GM23338 (cell line): Measurements from ENCODE around the gene PEAR1. TPM values are rescaled to one million over a fixed set of nuclear protein-coding genes. Genes with fewer than 3 reads are reported as not detected.

Experiments
- ATAC-seq: fragments of 200-7000 bp; cut with Tn5 transposase; 3 replicates; pipeline ENCODE4 v1.9.1; 2020
- DNase-seq: peaks from one replicate; pipeline ENCODE4 v3.0.0-alpha.2; 2015; ENCODE audit warnings: low spot score
- H2AFZ ChIP-seq: fragments of 200-600 bp; sonication (generic); 2 replicates; pipeline ENCODE4 v1.8.0; 2016; ENCODE audit warnings: antibody characterized with exemption, mild to moderate bottlenecking, moderate library complexity
- H3F3A ChIP-seq: fragments of 200-600 bp; sonication (generic); replicated peaks from 2 replicates; pipeline ENCODE4 v1.8.0; 2017; ENCODE audit warnings: antibody characterized with exemption, mixed run types, low read depth
- H3K27ac ChIP-seq: fragments of 200-600 bp; sonication (generic); 2 replicates; pipeline ENCODE4 v1.6.1; 2016; ENCODE audit warnings: low read depth
- H3K27me3 ChIP-seq: fragments of 200-600 bp; sonication (generic); 2 replicates; pipeline ENCODE4 v1.8.0; 2016; ENCODE audit warnings: mild to moderate bottlenecking, mixed run types, moderate library complexity; ENCODE audit not compliant: insufficient read depth
- H3K36me3 ChIP-seq: fragments of 200-600 bp; sonication (generic); 2 replicates; pipeline ENCODE4 v1.8.0; 2016; ENCODE audit warnings: mild to moderate bottlenecking; ENCODE audit not compliant: insufficient read depth
- H3K4me1 ChIP-seq: fragments of 200-600 bp; sonication (generic); 2 replicates; pipeline ENCODE4 v1.8.0; 2016; ENCODE audit warnings: mild to moderate bottlenecking, moderate library complexity; ENCODE audit not compliant: insufficient read depth
- H3K4me2 ChIP-seq: fragments of 200-600 bp; sonication (generic); 2 replicates; pipeline ENCODE4 v1.7.1; 2017; ENCODE audit warnings: mixed run types
- H3K4me3 ChIP-seq: fragments of 200-600 bp; sonication (generic); 2 replicates; pipeline ENCODE4 v1.6.1; 2016; ENCODE audit warnings: mixed run types
- H3K79me2 ChIP-seq: fragments of 200-600 bp; sonication (generic); replicated peaks from 2 replicates; pipeline ENCODE4 v1.8.0; 2017; ENCODE audit warnings: mild to moderate bottlenecking; ENCODE audit not compliant: insufficient read depth
- H3K9me2 ChIP-seq: fragments of 200-600 bp; sonication (generic); 2 replicates; pipeline ENCODE4 v1.8.0; 2017; ENCODE audit not compliant: insufficient read depth
- H4K20me1 ChIP-seq: fragments of 200-600 bp; sonication (generic); replicated peaks from 2 replicates; pipeline ENCODE4 v1.8.0; 2017; ENCODE audit warnings: mild to moderate bottlenecking; ENCODE audit not compliant: insufficient read depth
- H3K27ac Mint-ChIP-seq: 2 replicates; pipeline ENCODE4 v1.8.0; 2020; ENCODE audit warnings: inconsistent platforms, mild to moderate bottlenecking, moderate library complexity, mixed read lengths
- H3K27me3 Mint-ChIP-seq: 3 replicates; pipeline ENCODE4 v1.8.0; 2022; ENCODE audit warnings: low read depth, mild to moderate bottlenecking, moderate library complexity, mixed read lengths, inconsistent platforms; ENCODE audit not compliant: insufficient read depth, poor library complexity
- H3K36me3 Mint-ChIP-seq: 3 replicates; pipeline ENCODE4 v1.8.0; 2021; ENCODE audit warnings: low read depth, mild to moderate bottlenecking, inconsistent platforms, moderate library complexity, mixed read lengths
- H3K4me1 Mint-ChIP-seq: 3 replicates; pipeline ENCODE4 v1.8.0; 2020; ENCODE audit warnings: mild to moderate bottlenecking, inconsistent platforms, mixed read lengths
- H3K4me3 Mint-ChIP-seq: 3 replicates; pipeline ENCODE4 v1.8.0; 2021; ENCODE audit warnings: moderate library complexity, mild to moderate bottlenecking, inconsistent platforms, mixed read lengths
- H3K9me3 Mint-ChIP-seq: 3 replicates; pipeline ENCODE4 v1.8.0; 2020; ENCODE audit warnings: moderate library complexity, mild to moderate bottlenecking, inconsistent platforms, mixed read lengths
- CREB1 ChIP-seq: fragments of 250-450 bp; sonication (Bioruptor Pico); IDR thresholded peaks from 2 replicates; pipeline ENCODE4 v1.5.0; 2020; ENCODE audit warnings: low read depth, mild to moderate bottlenecking, moderate library complexity
- EZH2 ChIP-seq: fragments of 200-600 bp; sonication (generic); IDR thresholded peaks from one replicate; pipeline ENCODE4 v1.8.0; 2017; ENCODE audit warnings: antibody characterized with exemption, mild to moderate bottlenecking, low read depth; ENCODE audit not compliant: unreplicated experiment
- NANOG ChIP-seq: IDR thresholded peaks from 2 replicates; pipeline ENCODE4 v1.6.1; 2016; ENCODE audit warnings: antibody characterized with exemption, borderline replicate concordance
- STAT1 ChIP-seq: IDR thresholded peaks from one replicate; pipeline ENCODE4 v1.6.1; 2016; ENCODE audit warnings: antibody characterized with exemption; ENCODE audit not compliant: unreplicated experiment
- ZNF114 ChIP-seq: fragments of 250-450 bp; sonication (Bioruptor Pico); IDR thresholded peaks from 2 replicates; pipeline ENCODE4 v1.5.0; 2020; ENCODE audit warnings: mild to moderate bottlenecking, moderate library complexity
- polyA plus RNA-seq: library from polyadenylated mRNA; unstranded; fragments of >200 nt; fragmentation: Nextera tagmentation; extraction: Ambion mirVana; gene quantifications from 2 replicates; pipeline ENCODE4 v1.2.1, GENCODE V29; 2016
- total RNA-seq: library from RNA; depleted of rRNA; stranded (reverse); fragments of >200 nt; shearing (Covaris generic); gene quantifications from 2 replicates; pipeline ENCODE4 v1.2.3, GENCODE V29; 2014
- TF ChIP-seq, protein P1 (sequence below): fragments of 250-450 bp; sonication (Bioruptor Pico); IDR thresholded peaks from 2 replicates; pipeline ENCODE4 v1.5.0; 2020; ENCODE audit warnings: mild to moderate bottlenecking, moderate library complexity

Gene PEAR1
- total and polyA plus RNA-seq, 2 experiments from 2014 or later = 0.28 to 0.47 TPM

DNA sequence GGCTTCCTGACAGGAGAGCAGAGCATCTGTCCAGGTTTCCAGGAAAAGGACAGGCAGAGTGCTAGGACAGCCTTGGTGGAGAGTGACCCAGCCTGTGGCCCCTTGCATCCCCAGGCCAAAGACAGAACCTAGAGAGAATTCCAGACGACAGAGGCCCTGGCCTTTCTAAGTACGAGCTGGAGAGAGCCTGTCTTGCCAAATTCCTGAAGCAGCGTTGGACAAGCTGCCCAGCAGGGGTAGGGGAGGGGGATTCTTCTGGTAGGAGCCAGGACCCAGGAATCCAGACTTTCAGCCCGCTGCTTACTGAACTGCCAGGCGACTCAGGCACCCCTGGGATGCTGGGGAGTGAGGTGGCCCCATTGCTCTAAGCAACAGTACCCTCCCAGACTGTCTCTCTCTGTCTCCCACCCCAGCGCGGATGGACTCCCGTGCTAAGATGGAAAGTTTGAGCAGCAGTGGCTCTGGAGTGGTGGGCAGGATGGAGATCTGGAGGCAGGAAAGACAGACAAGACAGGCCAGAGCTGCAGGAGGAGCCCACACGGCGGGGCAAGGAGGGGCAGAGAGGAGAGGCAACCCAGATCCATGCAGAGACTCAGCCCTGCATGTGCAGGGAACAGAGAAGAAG lies 8.8 kb upstream of the PEAR1 start (continued):
- TF ChIP-seq, protein P1, sequence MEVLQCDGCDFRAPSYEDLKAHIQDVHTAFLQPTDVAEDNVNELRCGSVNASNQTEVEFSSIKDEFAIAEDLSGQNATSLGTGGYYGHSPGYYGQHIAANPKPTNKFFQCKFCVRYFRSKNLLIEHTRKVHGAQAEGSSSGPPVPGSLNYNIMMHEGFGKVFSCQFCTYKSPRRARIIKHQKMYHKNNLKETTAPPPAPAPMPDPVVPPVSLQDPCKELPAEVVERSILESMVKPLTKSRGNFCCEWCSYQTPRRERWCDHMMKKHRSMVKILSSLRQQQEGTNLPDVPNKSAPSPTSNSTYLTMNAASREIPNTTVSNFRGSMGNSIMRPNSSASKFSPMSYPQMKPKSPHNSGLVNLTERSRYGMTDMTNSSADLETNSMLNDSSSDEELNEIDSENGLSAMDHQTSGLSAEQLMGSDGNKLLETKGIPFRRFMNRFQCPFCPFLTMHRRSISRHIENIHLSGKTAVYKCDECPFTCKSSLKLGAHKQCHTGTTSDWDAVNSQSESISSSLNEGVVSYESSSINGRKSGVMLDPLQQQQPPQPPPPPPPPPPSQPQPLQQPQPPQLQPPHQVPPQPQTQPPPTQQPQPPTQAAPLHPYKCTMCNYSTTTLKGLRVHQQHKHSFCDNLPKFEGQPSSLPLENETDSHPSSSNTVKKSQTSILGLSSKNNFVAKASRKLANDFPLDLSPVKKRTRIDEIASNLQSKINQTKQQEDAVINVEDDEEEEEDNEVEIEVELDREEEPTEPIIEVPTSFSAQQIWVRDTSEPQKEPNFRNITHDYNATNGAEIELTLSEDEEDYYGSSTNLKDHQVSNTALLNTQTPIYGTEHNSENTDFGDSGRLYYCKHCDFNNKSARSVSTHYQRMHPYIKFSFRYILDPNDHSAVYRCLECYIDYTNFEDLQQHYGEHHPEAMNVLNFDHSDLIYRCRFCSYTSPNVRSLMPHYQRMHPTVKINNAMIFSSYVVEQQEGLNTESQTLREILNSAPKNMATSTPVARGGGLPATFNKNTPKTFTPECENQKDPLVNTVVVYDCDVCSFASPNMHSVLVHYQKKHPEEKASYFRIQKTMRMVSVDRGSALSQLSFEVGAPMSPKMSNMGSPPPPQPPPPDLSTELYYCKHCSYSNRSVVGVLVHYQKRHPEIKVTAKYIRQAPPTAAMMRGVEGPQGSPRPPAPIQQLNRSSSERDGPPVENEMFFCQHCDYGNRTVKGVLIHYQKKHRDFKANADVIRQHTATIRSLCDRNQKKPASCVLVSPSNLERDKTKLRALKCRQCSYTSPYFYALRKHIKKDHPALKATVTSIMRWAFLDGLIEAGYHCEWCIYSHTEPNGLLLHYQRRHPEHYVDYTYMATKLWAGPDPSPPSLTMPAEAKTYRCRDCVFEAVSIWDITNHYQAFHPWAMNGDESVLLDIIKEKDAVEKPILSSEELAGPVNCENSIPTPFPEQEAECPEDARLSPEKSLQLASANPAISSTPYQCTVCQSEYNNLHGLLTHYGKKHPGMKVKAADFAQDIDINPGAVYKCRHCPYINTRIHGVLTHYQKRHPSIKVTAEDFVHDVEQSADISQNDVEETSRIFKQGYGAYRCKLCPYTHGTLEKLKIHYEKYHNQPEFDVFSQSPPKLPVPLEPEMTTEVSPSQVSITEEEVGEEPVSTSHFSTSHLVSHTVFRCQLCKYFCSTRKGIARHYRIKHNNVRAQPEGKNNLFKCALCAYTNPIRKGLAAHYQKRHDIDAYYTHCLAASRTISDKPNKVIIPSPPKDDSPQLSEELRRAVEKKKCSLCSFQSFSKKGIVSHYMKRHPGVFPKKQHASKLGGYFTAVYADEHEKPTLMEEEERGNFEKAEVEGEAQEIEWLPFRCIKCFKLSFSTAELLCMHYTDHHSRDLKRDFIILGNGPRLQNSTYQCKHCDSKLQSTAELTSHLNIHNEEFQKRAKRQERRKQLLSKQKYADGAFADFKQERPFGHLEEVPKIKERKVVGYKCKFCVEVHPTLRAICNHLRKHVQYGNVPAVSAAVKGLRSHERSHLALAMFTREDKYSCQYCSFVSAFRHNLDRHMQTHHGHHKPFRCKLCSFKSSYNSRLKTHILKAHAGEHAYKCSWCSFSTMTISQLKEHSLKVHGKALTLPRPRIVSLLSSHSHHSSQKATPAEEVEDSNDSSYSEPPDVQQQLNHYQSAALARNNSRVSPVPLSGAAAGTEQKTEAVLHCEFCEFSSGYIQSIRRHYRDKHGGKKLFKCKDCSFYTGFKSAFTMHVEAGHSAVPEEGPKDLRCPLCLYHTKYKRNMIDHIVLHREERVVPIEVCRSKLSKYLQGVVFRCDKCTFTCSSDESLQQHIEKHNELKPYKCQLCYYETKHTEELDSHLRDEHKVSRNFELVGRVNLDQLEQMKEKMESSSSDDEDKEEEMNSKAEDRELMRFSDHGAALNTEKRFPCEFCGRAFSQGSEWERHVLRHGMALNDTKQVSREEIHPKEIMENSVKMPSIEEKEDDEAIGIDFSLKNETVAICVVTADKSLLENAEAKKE (CRISPR knock-in tag) = no peak
- TF ChIP-seq ZNF114 = no peak
- no peak for TF ChIP-seq STAT1

DNA sequence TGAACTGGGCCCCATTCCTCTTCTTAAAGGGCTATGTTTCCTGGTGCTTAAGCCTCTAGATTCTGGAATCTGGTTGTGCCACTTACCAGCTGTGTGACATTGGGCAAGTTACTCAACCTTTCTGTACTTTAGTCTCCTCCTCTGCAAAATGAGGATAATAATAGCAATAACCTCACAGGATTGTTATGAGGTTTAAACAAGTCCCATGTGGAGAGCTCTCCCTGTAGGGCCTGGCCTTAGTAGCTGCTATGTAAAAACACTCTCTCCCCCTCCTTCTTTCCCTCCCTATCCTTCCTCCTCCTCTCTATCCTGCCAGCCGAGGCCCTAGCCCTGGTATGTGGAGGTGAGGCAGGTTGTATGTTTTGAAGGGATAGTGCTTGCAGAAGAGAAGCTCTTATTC lies 8.2 kb upstream of the PEAR1 start:
- no peak overlapping the region for H3K4me3 Mint-ChIP-seq
- Histone ChIP-seq H3K79me2 (no peaks in the 10 kb centered on the region), H3K36me3 (no peaks in the 10 kb centered on the region), H3K9me2 (no peaks in the 10 kb centered on the region), H3K4me2 (no peak overlapping the region), H3K27me3 (peaks cover 42% of the 10 kb centered on the region), H3K4me3 (no peak overlapping the region), H3K4me1 (peaks cover 20% of the 10 kb centered on the region; the same call in 1 of the 2 replicates), H4K20me1 (no peaks in the 10 kb centered on the region), H2AFZ (no peak overlapping the region), H3F3A (no peaks in the 10 kb centered on the region), H3K27ac (no peak overlapping the region)
- no peaks in the 10 kb centered on the region for H3K9me3 Mint-ChIP-seq
- no peak for ATAC-seq
- no peak overlapping the region for H3K27ac Mint-ChIP-seq
- DNase-seq = no peak
- H3K27me3 Mint-ChIP-seq = peaks cover 30% of the 10 kb centered on the region
- peaks cover 56% of the 10 kb centered on the region for H3K4me1 Mint-ChIP-seq
- no peaks in the 10 kb centered on the region; the same call in 2 of the 3 replicates for H3K36me3 Mint-ChIP-seq
- TF ChIP-seq CREB1 (no peak), STAT1 (no peak), EZH2 (no peak), NANOG (no peak)
- TF ChIP-seq, protein P1 (CRISPR knock-in tag) = no peak
